ENCODE results near the gene PLXDC2. TPM values are rescaled to one million over a fixed set of nuclear protein-coding genes. Genes with fewer than 3 reads are reported as not detected.

The PLXDC2 gene
- total RNA-seq, 1 experiment from 2014 or later, result 7.4 TPM

- peak; percentile 21 for DNase-seq (ENCODE audit: low read depth)
- in situ Hi-C loops (cut with HindIII; ENCODE audit: low pct_unique_long_range_greater_than_20kb, low sequenced_read_pairs), result no loop called here
Observed at GRCh38 chr10:19811540-19811939, 4.7 kb upstream of the PLXDC2 start.

GRCh38 chr10:19812976-19813375 is 3.3 kb upstream of the PLXDC2 start:
- in situ Hi-C loops (cut with HindIII; ENCODE audit: low pct_unique_long_range_greater_than_20kb, low sequenced_read_pairs), result no loop called here
- no peak for DNase-seq (ENCODE audit: low read depth)

GRCh38 chr10:19815036-19815730 is 1.0 kb upstream of the PLXDC2 start:
- in situ Hi-C loops (cut with HindIII; ENCODE audit: low pct_unique_long_range_greater_than_20kb, low sequenced_read_pairs), result no loop called here
- DNase-seq (ENCODE audit: low read depth), result peak; percentile 27

GRCh38 chr10:19815731-19816410 is 361 bp upstream of the PLXDC2 start:
- in situ Hi-C loops (cut with HindIII; ENCODE audit: low pct_unique_long_range_greater_than_20kb, low sequenced_read_pairs), result no loop called here

GRCh38 chr10:19817231-19817933 is 1.1 kb downstream of the PLXDC2 start:
- in situ Hi-C loops (cut with HindIII; ENCODE audit: low pct_unique_long_range_greater_than_20kb, low sequenced_read_pairs), result no loop called here
- no peak for DNase-seq (ENCODE audit: low read depth)

More at GRCh38 chr10:19815731-19816410, 361 bp upstream of the PLXDC2 start:
- DNase-seq (ENCODE audit: low read depth), result peak; percentile 83

GRCh38 chr10:19818876-19819275 is 2.6 kb downstream of the PLXDC2 start:
- DNase-seq (ENCODE audit: low read depth), result no peak
- in situ Hi-C loops (cut with HindIII; ENCODE audit: low pct_unique_long_range_greater_than_20kb, low sequenced_read_pairs), result no loop called here

- in situ Hi-C loops (cut with HindIII; ENCODE audit: low pct_unique_long_range_greater_than_20kb, low sequenced_read_pairs), result no loop called here
- peak; percentile 51 for DNase-seq (ENCODE audit: low read depth)
Observed at GRCh38 chr10:19819419-19820033, 3.3 kb downstream of the PLXDC2 start.

- in situ Hi-C loops (cut with HindIII; ENCODE audit: low pct_unique_long_range_greater_than_20kb, low sequenced_read_pairs), result no loop called here
Observed at GRCh38 chr10:19824381-19825342, 8.4 kb downstream of the PLXDC2 start.

GRCh38 chr10:19825700-19826099 is 9.5 kb downstream of the PLXDC2 start:
- DNase-seq (ENCODE audit: low read depth), result no peak
- in situ Hi-C loops (cut with HindIII; ENCODE audit: low pct_unique_long_range_greater_than_20kb, low sequenced_read_pairs), result no loop called here

More at GRCh38 chr10:19824381-19825342, 8.4 kb downstream of the PLXDC2 start:
- DNase-seq (ENCODE audit: low read depth), result no peak

- in situ Hi-C loops (cut with HindIII; ENCODE audit: low pct_unique_long_range_greater_than_20kb, low sequenced_read_pairs), result no loop called here
- DNase-seq (ENCODE audit: low read depth), result no peak
Observed at GRCh38 chr10:19826712-19827111, 10.5 kb downstream of the PLXDC2 start.

- DNase-seq (ENCODE audit: low read depth), result no peak
- in situ Hi-C loops (cut with HindIII; ENCODE audit: low pct_unique_long_range_greater_than_20kb, low sequenced_read_pairs), result no loop called here
Observed at GRCh38 chr10:19828278-19829049, 12.2 kb downstream of the PLXDC2 start.

- in situ Hi-C loops (cut with HindIII; ENCODE audit: low pct_unique_long_range_greater_than_20kb, low sequenced_read_pairs), result no loop called here
- DNase-seq (ENCODE audit: low read depth), result peak; percentile 22
Observed at GRCh38 chr10:19832699-19833098, 16.5 kb downstream of the PLXDC2 start.

- in situ Hi-C loops (cut with HindIII; ENCODE audit: low pct_unique_long_range_greater_than_20kb, low sequenced_read_pairs), result no loop called here
- DNase-seq (ENCODE audit: low read depth), result peak; percentile 49
Observed at GRCh38 chr10:19833170-19833824, 17.1 kb downstream of the PLXDC2 start.

- no peak for DNase-seq (ENCODE audit: low read depth)
Observed at GRCh38 chr10:19835952-19836351, 19.7 kb downstream of the PLXDC2 start.

GRCh38 chr10:19839090-19839489 is 22.9 kb downstream of the PLXDC2 start:
- in situ Hi-C loops (cut with HindIII; ENCODE audit: low pct_unique_long_range_greater_than_20kb, low sequenced_read_pairs), result no loop called here
- no peak for DNase-seq (ENCODE audit: low read depth)

More at GRCh38 chr10:19835952-19836351, 19.7 kb downstream of the PLXDC2 start:
- in situ Hi-C loops (cut with HindIII; ENCODE audit: low pct_unique_long_range_greater_than_20kb, low sequenced_read_pairs), result no loop called here

GRCh38 chr10:19839552-19839951 is 23.3 kb downstream of the PLXDC2 start:
- no peak for DNase-seq (ENCODE audit: low read depth)
- in situ Hi-C loops (cut with HindIII; ENCODE audit: low pct_unique_long_range_greater_than_20kb, low sequenced_read_pairs), result no loop called here

GRCh38 chr10:19840776-19841175 is 24.5 kb downstream of the PLXDC2 start:
- in situ Hi-C loops (cut with HindIII; ENCODE audit: low pct_unique_long_range_greater_than_20kb, low sequenced_read_pairs), result no loop called here
- no peak for DNase-seq (ENCODE audit: low read depth)
